ENCODE data around the gene VSIG2. TPM values are rescaled to one million over a fixed set of nuclear protein-coding genes. Genes with fewer than 3 reads are reported as not detected.
A peak's percentile ranks its signal among the peaks of the same experiment; 100 is the strongest.

VSIG2 gene
- polyA plus RNA-seq, 3 donors, result 4.4 to 7.9 (median 5.8) TPM

DNA sequence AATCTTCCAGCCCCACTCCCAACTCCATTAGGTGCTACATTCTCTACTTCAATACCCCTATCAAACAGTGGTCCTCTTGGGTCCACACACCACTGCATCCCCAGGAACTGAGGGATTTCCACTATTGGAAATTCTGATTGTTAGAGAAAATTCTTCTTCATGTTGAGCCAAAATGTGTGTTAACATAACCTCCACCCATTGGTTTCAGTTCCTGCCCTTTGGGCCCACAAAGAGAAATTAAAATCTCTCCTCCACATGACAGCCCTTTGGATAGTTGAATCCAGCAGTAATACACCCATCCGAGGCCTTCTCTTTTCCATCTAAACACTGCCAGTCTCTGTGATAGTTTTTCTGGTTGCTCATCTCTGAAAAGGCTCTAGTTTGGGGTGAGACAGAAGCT, 2.1 kb downstream of the VSIG2 start:
- no peak for DNase-seq (ENCODE audit: low read depth in 3 of 3, low spot score in 2 of 3)

DNA sequence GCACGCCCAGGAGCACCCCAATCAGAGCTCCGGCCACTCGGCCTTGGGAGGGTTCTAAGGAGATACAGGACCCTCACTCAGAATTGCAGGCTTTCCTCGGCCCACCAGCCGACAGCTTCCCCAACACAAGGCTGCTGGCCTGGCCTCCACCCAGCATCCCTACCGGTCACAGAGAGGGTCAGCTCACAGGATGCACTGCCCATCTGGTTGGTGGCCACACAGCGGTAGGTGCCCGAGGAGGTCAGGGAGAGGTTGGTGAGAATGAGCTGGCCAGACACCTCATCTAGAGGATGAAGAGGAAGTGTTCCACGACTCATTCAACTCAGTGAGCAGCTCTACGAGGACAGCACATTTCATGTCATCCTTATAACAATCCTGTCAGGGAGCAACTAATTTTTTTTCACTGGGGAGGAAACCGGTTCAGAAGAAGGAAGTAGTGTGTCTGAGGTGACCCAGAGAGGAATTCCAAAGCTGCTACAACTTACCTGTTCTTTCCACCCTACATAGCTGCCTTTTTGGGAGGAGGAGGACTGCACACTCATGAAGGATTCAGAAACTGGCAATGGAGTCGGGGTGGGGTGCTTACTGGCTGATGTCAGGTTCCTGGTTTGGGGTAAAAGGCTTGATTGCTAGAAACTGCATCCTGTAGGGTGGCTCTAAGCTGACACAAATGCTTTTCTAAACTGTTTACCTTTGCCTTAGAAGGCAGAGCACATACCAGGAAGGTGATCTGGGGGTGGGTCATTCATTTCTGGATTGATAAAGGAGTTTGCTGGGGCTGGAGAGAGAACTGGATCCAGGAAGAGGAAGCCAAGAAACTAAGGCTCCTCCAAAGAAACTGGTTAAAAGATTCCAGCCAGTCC, 3.3 kb downstream of the VSIG2 start:
- DNase-seq (ENCODE audit: low read depth in 3 of 3, low spot score in 2 of 3), result no peak

DNA sequence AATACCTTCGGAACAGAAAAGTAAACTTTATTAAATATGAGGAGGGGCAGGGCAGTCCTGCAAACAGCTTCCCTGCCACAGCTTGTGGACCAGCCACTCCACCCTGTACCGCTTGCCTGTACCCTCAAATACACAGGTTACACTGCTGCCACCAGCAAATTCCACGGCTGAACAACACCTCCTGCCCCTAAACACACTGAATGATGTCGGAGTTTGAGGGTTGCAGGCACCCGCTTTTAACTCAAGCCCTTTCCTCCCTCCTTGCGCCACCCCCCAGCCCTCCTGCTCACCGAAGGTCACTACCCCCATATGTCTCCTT, 4.0 kb downstream of the VSIG2 start:
- no peak for DNase-seq (ENCODE audit: low read depth in 3 of 3, low spot score in 2 of 3)

DNA sequence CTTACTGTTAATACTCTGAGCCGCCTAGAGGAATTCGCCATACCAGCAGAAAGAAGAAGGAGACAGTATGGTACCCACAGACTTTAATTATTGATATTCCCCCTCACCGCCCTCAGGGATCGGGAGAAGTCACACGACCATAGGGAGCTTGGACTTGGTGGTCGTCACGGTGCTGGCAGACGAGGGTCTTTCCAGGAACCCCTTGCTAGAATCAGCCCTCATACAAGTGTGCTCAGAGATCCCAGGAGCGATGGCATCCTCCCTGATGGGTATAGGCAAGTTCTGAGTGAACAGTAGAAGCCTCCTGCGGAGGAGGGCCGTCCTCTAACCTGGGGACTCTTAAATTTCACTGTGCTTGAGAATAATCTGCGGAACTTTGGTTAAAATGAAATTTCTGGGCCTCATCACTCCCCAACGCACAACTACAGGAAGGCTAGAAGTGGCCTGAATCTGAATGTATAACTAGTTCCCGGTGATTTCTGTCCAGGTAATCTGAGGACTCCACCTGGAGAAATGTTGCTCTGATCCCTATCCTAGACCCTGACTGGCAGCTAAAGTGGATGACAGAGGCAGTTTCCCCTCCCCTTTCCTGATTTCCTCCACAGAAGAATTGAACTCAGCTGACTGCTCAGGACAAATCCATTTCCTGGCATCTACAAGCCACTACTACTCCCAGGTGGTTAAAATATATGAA, 4.5 kb downstream of the VSIG2 start:
- DNase-seq (ENCODE audit: low read depth in 3 of 3, low spot score in 2 of 3), result no peak

GRCh38 chr11:124746621-124747243, 5.3 kb downstream of the VSIG2 start:
- DNase-seq (ENCODE audit: low read depth in 3 of 3, low spot score in 2 of 3), result no peak

GRCh38 chr11:124745835-124746620, 6.0 kb downstream of the VSIG2 start:
- DNase-seq (ENCODE audit: low read depth in 3 of 3, low spot score in 2 of 3), result no peak

GRCh38 chr11:124745270-124745834, 6.7 kb downstream of the VSIG2 start:
- DNase-seq (ENCODE audit: low read depth in 3 of 3, low spot score in 2 of 3), result no peak

- no peak for DNase-seq (ENCODE audit: low read depth in 3 of 3, low spot score in 2 of 3)
Observed at GRCh38 chr11:124743050-124743449, 9.0 kb downstream of the VSIG2 start.

GRCh38 chr11:124742555-124742954, 9.5 kb downstream of the VSIG2 start:
- DNase-seq (ENCODE audit: low read depth in 3 of 3, low spot score in 2 of 3), result no peak

DNA sequence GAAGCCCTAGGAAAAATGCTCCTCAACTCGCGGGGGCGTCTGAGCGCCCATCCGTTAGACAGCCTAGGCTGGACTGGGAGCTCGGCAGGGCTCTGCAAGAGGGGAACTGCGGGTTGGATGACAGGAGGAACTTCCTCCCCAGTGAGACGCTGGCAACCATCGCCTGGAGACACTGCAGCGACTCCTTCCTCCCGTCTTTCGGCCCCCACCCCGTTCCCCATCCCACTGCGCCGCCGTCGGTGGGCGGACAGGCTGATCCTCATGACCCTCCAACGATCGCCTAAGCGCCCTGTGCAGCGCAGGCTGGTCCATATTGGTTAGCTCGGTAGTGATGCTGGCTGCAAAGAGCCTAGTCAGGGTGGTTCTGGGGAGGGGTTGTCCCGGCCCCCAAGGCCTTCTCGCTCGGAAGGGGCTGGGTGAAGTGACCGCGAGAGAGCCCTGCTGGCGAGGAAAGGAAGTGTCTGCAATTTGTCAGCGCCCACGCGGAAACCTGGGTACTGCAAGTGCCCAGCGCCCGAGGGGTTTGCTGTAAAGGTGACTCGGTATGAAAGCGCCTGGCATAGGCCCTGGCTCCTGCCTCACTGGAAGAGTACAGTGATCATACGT, 11.7 kb downstream of the VSIG2 start:
- no peak for DNase-seq (ENCODE audit: low read depth in 3 of 3, low spot score in 2 of 3)

- peak in 2 of 3 donors; percentile 75 to 92 for DNase-seq (ENCODE audit: low read depth in 3 of 3, low spot score in 2 of 3)
Observed at GRCh38 chr11:124739479-124740276, 12.4 kb downstream of the VSIG2 start, which contains the start of gene NRGN. TSS of gene NRGN (plus strand) at chr11:124739942. CDS start at chr11:124740085, 143 bp downstream.

DNA sequence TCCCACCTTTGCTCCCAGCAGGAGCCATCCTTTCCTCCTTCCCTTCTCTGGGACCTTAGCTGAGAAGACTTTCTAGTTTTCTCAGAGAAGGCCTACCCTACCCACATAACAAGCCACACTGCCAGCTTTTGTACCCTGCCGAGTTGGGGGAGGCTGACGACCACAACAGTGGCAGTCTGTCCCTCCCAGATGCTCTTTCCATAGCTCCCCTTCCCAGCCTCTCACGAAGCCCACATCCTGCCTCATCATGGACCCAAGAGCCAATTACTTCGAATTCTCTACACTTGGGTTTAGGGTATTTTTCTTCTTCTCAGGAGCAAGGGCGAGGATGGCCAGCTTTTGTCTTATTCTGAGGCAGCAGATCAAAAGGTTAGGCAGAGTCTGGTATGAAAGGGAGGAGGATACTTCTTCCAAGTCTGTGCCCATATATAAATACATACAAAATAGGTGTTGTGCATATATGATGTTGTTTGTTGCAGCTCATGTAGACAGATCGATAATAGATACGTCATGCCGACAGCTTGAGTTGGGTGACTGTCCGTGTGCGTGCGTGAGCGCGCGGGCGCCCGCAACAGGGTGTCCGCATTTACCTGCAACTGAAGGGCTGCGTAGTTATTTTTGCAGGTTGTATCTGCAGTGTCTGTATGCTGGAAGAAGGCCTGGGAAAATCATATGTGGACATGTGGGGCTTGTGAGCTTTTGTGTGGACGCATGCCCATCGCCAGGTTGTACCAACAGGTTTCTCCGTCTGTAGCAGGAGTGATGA, 13.2 kb downstream of the VSIG2 start:
- DNase-seq (ENCODE audit: low read depth in 3 of 3, low spot score in 2 of 3), result no peak

DNA sequence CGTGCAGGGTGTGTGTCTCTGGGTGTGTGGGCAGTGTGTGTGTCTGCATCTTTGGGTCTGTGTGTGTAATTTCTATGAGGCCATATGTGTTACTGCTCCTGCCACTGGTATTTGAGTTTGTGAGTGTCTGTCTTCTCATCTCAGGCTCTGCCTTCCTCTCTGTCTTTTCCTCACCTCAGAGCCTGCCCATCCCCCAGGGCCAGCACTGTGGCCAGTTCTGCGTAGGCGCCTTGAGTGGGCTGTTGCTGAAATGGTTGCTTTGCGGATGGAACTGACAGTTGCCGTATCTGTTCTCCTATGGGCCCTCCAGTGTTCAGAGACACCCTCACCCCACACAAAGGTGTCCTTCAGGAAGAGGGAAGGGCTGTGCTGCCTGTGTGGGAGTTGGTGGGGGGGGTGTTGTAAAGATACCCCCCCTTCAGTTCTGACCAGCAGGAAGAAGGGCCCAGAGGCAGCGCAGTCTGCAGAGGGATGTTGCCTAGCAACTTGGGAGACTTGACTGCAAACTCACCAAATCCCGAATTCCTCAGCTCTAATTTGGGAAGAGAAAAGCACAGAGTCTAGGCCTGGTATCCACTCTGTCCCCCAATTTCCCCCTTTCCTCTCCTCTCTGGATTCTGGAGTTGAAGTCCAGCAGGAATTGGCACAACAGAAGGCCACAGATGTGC, 14.3 kb downstream of the VSIG2 start:
- DNase-seq (ENCODE audit: low read depth in 3 of 3, low spot score in 2 of 3), result no peak

DNA sequence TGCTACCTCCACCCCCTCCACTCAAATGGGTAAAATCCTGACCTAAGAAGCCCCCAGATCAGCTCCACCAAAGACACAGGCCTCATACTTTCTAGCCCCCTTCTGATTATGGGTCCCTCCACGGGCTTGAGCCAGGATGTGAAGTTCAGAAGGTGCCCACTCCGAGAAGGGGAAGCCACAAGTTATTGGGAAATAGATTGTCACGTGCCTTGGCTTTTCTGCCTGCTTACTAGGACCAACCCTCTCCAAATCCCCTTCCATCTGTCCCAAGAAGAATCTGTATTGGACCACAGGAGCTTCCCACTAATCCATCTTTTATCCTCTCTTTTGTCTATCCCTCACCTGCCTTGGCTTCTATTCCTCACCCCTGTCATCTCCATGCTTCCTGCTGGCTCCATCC, 15.3 kb downstream of the VSIG2 start:
- DNase-seq (ENCODE audit: low read depth in 3 of 3, low spot score in 2 of 3), result no peak

DNA sequence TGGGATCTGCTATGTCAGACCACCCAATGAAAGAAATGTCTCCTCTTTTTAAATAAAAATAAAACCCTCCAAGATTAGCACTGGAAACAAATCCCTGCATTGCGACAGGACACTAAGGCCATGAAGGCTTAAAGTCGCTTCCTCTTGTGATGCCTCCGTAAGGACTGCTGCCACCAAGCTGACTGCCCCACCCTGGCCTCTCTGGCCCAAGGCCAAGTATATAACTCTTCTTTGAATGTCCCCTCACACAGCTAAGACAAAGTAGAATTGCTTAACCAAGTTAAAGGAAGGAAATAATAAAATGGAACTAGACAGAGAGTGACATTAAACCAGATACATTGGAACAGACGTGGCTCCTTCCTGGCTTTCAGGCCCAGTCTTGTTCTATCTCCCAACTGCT, 19.8 kb downstream of the VSIG2 start:
- no peak for DNase-seq (ENCODE audit: low read depth in 3 of 3, low spot score in 2 of 3)

DNA sequence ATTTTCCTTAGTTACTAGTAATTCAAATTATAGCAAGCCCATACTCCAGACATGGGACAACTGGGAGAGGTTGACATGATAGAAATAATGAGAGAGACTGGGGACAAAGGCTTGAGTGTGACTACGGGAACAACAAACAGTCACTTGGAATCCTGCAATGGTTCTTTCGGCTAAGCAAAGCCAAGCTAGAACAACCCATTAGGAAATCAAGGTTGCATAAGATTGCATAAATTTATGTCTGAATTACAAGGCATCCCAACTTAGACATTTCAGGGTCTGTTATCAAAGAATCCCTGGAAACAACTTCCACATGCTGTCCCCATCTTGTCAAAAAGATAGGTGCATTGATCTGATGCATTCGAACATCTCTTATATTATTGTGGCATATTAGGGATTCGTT, 22.5 kb downstream of the VSIG2 start:
- no peak for DNase-seq (ENCODE audit: low read depth in 3 of 3, low spot score in 2 of 3)

DNA sequence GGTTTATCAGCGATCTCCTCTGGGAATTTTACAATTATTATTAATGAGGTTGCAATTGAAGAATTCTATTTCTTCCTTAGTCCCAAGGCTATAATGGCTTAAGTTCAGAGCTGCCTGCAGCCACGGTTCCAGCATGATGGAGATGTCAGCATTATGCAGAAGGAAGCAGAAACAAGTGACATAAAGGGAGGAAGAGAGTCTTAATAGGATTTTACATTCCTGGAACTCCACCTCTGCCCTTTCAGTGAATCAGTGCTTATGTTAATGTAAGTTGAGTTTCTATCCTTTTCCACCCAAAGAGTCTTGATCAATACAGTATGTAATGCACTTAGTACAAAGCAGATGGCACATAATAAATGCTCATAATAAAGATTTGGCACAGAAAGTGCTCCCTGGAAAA, 23.9 kb downstream of the VSIG2 start:
- DNase-seq (ENCODE audit: low read depth in 3 of 3, low spot score in 2 of 3), result no peak

- DNase-seq (ENCODE audit: low read depth in 3 of 3, low spot score in 2 of 3), result no peak
Observed at GRCh38 chr11:124727474-124727873, 24.6 kb downstream of the VSIG2 start.
